GM19468 (cell line): Measurements from ENCODE around the gene PATJ.
"Not testable (repeated sequence)": the region's sequence is repeated elsewhere in the genome, so short reads cannot be mapped to it uniquely, and the experiment has no call there.

Experiments used
- ATAC-seq: cut with Tn5 transposase; IDR thresholded peaks from one replicate; pipeline ENCODE4 v1.9.1; 2021; ENCODE audit warnings: mild to moderate bottlenecking, moderate library complexity, moderate number of reproducible peaks; ENCODE audit not compliant: unreplicated experiment; ENCODE audit errors: extremely low read depth

The PATJ gene

GRCh38 chr1:62184336-62184735, 442.1 kb downstream of the PATJ start:
- no peak for ATAC-seq

GRCh38 chr1:62185233-62185632, 443.0 kb downstream of the PATJ start:
- ATAC-seq, result not testable (repeated sequence)

DNA sequence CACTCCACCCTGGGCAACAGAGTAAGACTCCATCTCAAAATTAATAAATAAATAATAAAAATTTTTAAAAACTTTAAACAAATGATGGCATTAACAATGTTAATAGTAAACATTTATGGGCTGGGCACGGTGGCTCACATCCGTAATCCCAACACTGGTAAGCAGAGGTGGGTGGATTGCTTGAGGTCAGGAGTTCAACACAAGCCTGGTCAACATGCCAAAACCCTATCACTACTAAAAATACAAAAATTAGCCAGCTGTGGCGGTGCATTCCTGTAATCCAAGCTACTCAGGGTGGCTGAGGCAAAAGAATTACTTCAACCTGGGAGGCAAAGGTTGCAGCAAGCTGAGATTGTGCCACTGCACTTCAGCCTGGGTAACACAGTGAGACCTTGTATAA, 443.4 kb downstream of the PATJ start:
- no peak for ATAC-seq

- ATAC-seq, result no peak
Measured at GRCh38 chr1:62187548-62187947, 445.3 kb downstream of the PATJ start.

GRCh38 chr1:62188111-62188510, 445.8 kb downstream of the PATJ start:
- ATAC-seq, result no peak

DNA sequence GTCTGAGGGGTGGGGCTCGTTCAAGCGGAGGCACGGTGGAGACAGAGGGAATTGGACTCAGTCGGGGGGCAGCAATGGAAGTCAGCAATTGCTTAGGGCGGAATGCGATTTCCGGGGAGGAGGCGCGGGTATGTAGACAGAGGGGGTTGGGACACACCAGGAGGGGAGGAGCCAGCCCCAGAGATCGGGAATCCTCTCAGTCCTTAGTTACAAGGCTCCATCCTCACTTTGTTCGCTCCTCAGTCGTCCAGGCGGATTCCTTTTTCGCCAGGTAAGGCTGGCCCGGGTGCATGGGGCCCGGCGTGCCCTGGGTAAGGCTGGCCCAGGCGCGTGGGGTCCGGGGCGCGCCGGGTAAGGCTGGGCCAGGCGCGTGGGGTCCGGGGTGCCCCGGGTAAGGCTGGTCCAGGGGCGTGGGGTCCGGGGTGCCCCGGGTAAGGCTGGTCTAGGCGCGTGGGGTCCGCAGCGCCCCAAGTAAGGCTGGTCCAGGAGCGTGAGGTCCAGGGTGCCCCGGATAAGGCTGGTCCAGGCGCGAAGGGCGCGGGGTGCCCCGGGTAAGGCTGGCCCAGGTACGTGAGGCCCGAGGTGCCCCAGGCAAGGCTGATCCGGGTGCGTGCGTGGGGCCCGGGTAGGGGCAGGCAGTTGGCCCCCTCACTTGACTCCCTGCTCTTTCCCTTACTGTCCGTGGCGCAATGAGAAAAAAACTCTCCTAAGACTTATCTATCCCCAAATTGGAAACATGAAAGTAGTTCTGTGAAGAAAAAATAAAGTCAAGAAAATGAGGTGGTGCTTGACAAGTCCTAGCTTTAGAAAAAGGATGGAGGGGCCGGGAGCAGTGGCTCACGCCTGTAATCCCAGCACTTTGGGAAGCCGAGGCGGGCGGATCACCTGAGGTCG, 452.6 kb downstream of the PATJ start, which contains the start of gene L1TD1:
Gene L1TD1 (plus strand): TSS at position 199 of the 894 bp plus-strand sequence. CDS start 11,780 bp downstream, outside the sequence.
- ATAC-seq, result no peak

DNA sequence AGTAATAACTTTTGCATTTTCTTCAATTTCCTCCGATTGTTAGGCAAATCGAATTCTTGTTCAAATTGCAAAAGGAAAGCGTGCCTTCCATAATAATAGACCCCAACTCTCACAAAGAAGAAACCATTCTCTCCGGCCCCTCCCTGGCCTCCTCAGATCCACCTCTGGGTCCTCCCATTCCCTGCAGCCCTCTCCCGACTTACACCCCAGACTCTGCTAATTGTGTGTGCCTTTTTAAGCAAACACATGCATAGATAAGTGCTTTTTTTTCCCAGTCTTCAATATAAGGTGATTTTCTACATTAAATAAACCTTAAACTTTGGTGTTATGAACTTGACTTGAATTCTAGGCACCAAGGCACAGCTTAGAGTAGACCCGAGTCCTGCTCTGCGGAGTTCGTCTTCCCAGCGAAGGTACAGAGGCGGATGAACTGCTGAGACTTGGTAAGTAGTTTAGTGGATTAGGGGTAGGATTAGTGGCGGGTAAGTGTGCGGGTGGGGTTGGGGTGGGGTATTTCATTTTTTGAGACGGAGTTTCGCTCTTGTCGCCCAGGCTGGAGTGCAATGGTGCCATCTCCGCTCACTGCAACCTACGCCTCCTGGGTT, 453.9 kb downstream of the PATJ start:
- no peak for ATAC-seq

- no peak for ATAC-seq
Measured at GRCh38 chr1:62198069-62198780, 455.9 kb downstream of the PATJ start.

- no peak for ATAC-seq
Measured at GRCh38 chr1:62198781-62199125, 456.5 kb downstream of the PATJ start.

GRCh38 chr1:62207187-62207586, 464.9 kb downstream of the PATJ start:
- ATAC-seq, result no peak

DNA sequence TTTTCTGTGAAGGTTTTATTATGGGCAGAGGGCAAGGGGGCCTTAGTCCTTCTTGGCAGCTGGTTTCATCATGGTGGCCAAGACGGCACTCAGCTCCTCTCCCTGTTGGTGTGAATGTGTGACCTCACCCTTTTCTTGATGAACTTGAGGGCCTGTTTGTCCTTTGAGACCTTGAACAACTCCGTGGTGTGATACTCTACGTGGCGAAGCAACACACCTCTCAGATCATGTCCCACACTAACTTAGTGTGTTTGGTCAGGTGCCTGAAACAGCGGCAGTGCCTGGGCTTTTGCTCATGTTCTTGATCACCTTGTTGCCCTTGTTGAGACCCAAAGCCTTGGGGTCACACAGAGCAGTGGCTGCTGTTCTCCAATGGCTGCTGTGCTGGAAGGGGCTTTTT, 465.8 kb downstream of the PATJ start:
- no peak for ATAC-seq

GRCh38 chr1:62208970-62209369, 466.7 kb downstream of the PATJ start:
- no peak for ATAC-seq

GRCh38 chr1:62209931-62210595, 467.8 kb downstream of the PATJ start:
- ATAC-seq, result no peak

DNA sequence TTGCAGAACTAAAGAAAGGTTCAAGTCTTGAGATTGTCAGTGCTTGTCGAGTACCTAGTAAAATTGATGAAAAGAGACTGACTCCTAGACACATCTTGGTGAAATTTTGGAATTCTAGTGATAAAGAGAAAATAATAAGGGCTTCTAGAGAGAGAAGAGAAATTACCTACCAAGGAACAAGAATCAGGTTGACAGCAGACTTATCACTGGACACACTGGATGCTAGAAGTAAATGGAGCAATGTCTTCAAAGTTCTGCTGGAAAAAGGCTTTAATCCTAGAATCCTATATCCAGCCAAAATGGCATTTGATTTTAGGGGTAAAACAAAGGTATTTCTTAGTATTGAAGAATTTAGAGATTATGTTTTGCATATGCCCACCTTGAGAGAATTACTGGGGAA, 468.7 kb downstream of the PATJ start:
- no peak for ATAC-seq

GRCh38 chr1:62212411-62212810, 470.1 kb downstream of the PATJ start:
- no peak for ATAC-seq

DNA sequence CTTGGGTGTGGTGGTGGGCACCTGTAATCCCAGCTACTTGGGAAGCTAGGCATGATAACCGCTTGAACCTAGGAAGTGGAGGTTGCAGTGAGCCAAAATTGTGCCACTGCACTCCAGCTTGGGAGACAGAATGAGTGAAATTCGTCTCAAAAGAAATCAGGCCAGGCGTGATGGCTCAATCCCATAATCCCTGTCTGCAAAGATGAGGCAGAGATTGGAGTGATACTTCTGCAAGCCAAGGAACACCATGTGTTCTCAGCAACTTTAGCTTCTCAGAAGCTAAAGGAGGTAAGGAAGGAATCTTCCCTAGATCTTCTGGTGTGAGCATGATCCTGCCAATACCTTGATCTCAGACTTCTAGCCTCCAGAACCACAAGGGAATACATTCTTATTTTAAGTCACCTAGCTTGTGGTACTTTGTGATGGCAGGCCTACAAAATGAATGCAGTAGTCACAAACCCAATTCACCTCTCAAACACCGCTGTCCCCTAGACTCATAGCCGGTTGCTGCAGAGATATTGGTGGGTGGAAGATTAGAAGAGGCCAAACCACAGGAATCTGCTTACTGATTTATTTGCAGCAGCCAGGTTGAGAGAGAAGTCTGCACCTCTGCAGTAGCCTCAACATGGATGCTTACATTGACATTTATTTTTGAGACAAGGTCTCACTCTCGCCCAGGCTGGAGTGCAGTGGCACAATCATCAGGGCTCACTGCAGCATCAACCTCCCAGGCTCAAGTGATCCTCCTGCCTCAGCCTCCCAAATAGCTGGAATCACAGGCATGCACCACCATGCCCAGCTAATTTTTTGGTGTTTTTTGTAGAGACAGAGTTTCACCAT, 471.0 kb downstream of the PATJ start:
- no peak for ATAC-seq

GRCh38 chr1:62218604-62219003, 476.3 kb downstream of the PATJ start:
- ATAC-seq, result no peak

GRCh38 chr1:62220456-62220855, 478.2 kb downstream of the PATJ start:
- ATAC-seq, result not testable (repeated sequence)

DNA sequence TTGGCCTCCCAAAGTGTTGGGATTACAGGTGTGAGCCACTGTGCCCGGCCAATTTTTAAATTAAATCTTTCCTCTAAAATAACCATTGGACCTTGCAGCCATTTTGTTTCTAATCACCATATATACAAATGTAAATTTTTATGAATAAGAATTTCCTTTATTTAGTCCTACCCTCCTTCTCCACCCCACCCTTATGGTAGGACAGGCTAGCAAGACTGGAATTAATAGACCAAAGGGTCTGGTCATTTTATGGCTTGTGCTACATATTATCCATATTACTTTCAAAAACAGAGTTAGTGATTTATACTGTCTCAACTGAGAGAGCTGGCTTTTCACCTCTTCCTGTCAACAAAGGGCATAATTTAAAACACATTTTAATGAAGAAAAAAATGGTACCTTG, 478.9 kb downstream of the PATJ start:
- no peak for ATAC-seq

GRCh38 chr1:62222321-62222720, 480.0 kb downstream of the PATJ start:
- ATAC-seq, result no peak
